WTC11 (cell line): ENCODE measurements around the gene TCF7L2.

Experiments
- ARID4B ChIP-seq: sonication (generic); formaldehyde crosslinking; IDR thresholded peaks from 2 replicates; pipeline ENCODE4 v1.8.0; 2023; ENCODE audit warnings: missing genetic modification reagents, mild to moderate bottlenecking, borderline replicate concordance
- ATF1 ChIP-seq: sonication (generic); formaldehyde crosslinking; IDR thresholded peaks from 2 replicates; pipeline ENCODE4 v1.8.1; 2023; ENCODE audit warnings: mild to moderate bottlenecking, moderate library complexity, missing genetic modification reagents
- CREM ChIP-seq: sonication (generic); formaldehyde crosslinking; IDR thresholded peaks from 2 replicates; pipeline ENCODE4 v1.8.1; 2022; ENCODE audit warnings: mild to moderate bottlenecking, missing genetic modification reagents, moderate library complexity
- CTCF ChIP-seq: fragments of 200-600 bp; IDR thresholded peaks from 2 replicates; pipeline ENCODE4 v1.8.0; 2022; ENCODE audit warnings: antibody characterized with exemption
- ERG ChIP-seq: fragments of 250-450 bp; sonication (Bioruptor Pico); IDR thresholded peaks from 2 replicates; pipeline ENCODE4 v1.8.0; 2021; ENCODE audit warnings: mild to moderate bottlenecking
- MAX ChIP-seq: sonication (generic); formaldehyde crosslinking; IDR thresholded peaks from 2 replicates; pipeline ENCODE4 v1.8.0; 2022; ENCODE audit warnings: mild to moderate bottlenecking, missing genetic modification reagents
- MLX ChIP-seq: sonication (generic); formaldehyde crosslinking; IDR thresholded peaks from 2 replicates; pipeline ENCODE4 v1.8.1; 2023; ENCODE audit warnings: mild to moderate bottlenecking, missing genetic modification reagents, moderate library complexity
- NR2C2 ChIP-seq: sonication (generic); formaldehyde crosslinking; IDR thresholded peaks from 2 replicates; pipeline ENCODE4 v1.8.0; 2022; ENCODE audit warnings: mild to moderate bottlenecking, missing genetic modification reagents
- OVOL2 ChIP-seq: fragments of 250-450 bp; sonication (Bioruptor Pico); IDR thresholded peaks from 2 replicates; pipeline ENCODE4 v1.9.0; 2021; ENCODE audit warnings: mild to moderate bottlenecking, borderline replicate concordance
- TEAD4 ChIP-seq: sonication (generic); formaldehyde crosslinking; IDR thresholded peaks from 2 replicates; pipeline ENCODE4 v1.8.0; 2022; ENCODE audit warnings: mild to moderate bottlenecking, missing genetic modification reagents
- TP53 ChIP-seq: sonication (generic); formaldehyde crosslinking; IDR thresholded peaks from 2 replicates; pipeline ENCODE4 v1.8.1; 2023; ENCODE audit warnings: mild to moderate bottlenecking, missing genetic modification reagents
- USF1 ChIP-seq: sonication (generic); formaldehyde crosslinking; IDR thresholded peaks from 2 replicates; pipeline ENCODE4 v1.8.0; 2022; ENCODE audit warnings: mild to moderate bottlenecking, missing genetic modification reagents

GRCh38 chr10:112973046-112973445 is 23.0 kb downstream of the TCF7L2 start:
- TF ChIP-seq TEAD4 (no peak), CTCF (no peak), ERG (no peak), OVOL2 (CRISPR knock-in tag) (no peak), TP53 (CRISPR knock-in tag) (no peak), ATF1 (CRISPR knock-in tag) (no peak), MAX (no peak), USF1 (CRISPR knock-in tag) (no peak), MLX (CRISPR knock-in tag) (no peak), NR2C2 (no peak), ARID4B (CRISPR knock-in tag) (no peak), CREM (CRISPR knock-in tag) (no peak)
